GM10248 (cell line): ENCODE results near the gene GPR162.

Source experiments
- CTCF ChIA-PET: fragments of 300-600 bp; sonication (Branson Sonifier 250); formaldehyde crosslinking; extraction: SDS; loops from one replicate; lab custom pipeline; 2021; ENCODE audit warnings: antibody characterized with exemption; lab: Yijun Ruan, JAX
- POLR2A ChIA-PET: fragments of 350-650 bp; sonication (Branson Sonifier 250); formaldehyde crosslinking; extraction: SDS; loops from one replicate; lab custom pipeline; 2020; ENCODE audit warnings: antibody characterized with exemption; lab: Yijun Ruan, JAX
- DNase-seq: peaks from one replicate; pipeline ENCODE4 v3.0.0; 2012; ENCODE audit errors: extremely low spot score
- CTCF ChIP-seq: IDR thresholded peaks from 2 replicates; pipeline ENCODE4 v1.5.1; 2012; ENCODE audit warnings: mild to moderate bottlenecking, low read depth; ENCODE audit errors: extremely low read depth, missing control alignments, control extremely low read depth

The GPR162 gene

GRCh38 chr12:6821591-6822425 is at the start of gene GPR162:
TSS of gene GPR162 (plus strand) at chr12:6821821. CDS start at chr12:6823899, 2,078 bp downstream.
- no peak for DNase-seq
- CTCF ChIA-PET: interaction anchor here (0.7 to 7.6 kb wide), 10 partner anchors 9 to 89 kb away, joined by 3 to 42 read pairs (median 4); partner anchors contain the start of genes GNB3, MLF2 and PTMS
- no peak for TF ChIP-seq CTCF
- POLR2A ChIA-PET: no interaction called here

- POLR2A ChIA-PET: interaction anchor here (0.6 to 1.4 kb wide), 2 partner anchors 95 to 238 kb away, joined by 3 to 10 read pairs; partner anchors contain the start of gene TPI1
- DNase-seq: peak; percentile 67
- CTCF ChIA-PET: interaction anchor here (0.6 to 8.0 kb wide), 8 partner anchors 6 to 62 kb away, joined by 3 to 117 read pairs (median 3); partner anchors contain the start of gene MLF2
- no peak for TF ChIP-seq CTCF
Observed at GRCh38 chr12:6772331-6772695, 49.3 kb upstream of the GPR162 start, which contains the start of gene LAG3. TSS of gene LAG3 (plus strand) at chr12:6772520. CDS start at chr12:6772853, 333 bp downstream.

DNA sequence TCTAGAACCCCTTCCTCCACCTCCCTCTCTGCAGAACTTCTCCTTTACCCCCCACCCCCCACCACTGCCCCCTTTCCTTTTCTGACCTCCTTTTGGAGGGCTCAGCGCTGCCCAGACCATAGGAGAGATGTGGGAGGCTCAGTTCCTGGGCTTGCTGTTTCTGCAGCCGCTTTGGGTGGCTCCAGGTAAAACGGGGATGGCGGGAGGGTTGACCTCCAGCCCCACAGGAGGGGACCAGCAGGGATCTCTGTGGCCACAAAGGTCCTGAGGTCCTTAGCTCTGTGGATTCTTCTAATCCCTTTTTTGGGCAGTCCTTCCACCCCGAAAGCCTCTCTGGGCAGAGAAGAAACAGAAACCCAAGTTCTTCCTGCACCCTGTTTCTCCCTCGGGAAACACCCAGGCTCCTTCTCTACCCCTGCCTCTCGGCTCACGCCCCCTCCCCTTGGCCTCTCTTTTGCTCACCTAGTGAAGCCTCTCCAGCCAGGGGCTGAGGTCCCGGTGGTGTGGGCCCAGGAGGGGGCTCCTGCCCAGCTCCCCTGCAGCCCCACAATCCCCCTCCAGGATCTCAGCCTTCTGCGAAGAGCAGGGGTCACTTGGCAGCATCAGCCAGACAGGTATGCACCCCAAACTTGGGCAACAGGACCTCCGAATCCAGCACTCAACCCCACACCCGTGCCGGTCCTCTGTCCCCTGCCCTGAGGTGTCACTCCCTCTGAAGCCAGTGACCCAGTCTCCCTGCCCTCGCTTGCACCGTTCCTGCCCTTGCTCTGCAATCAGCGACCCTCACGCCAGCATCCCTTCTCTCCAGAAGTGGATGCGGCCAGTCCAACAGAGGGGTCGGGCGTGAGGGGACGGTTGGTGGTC is 48.7 kb upstream of the GPR162 start:
- TF ChIP-seq CTCF: no peak
- ChIA-PET POLR2A (no interaction called here), CTCF (interaction anchor here (0.6 to 3.6 kb wide), 4 partner anchors 10 to 61 kb away, joined by 3 to 33 read pairs (median 5); partner anchors contain the start of gene MLF2)
- peak; percentile 54 for DNase-seq

GRCh38 chr12:6773590-6774351 is 47.9 kb upstream of the GPR162 start:
- no peak for DNase-seq
- ChIA-PET CTCF (interaction anchor here (1.9 to 9.3 kb wide), 3 partner anchors 5 to 21 kb away, joined by 7 to 117 read pairs (median 64); partner anchors contain the start of genes LAG3, MLF2 and PTMS), POLR2A (no interaction called here)

DNA sequence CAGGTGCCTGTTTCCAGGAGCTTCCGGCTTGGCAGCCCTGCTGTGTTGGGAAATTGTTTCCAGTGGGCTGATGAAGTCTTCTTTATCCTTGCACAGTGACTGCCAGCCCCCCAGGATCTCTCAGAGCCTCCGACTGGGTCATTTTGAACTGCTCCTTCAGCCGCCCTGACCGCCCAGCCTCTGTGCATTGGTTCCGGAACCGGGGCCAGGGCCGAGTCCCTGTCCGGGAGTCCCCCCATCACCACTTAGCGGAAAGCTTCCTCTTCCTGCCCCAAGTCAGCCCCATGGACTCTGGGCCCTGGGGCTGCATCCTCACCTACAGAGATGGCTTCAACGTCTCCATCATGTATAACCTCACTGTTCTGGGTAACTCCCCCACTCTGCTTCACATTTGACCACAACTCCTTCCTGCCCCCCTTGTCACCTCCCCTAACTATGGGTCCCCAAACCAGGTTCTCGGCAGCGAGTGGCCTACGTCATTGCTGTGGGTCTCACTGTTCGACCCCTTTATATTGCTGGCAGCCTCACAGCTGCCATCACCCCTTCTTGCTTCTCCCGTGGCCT is 47.0 kb upstream of the GPR162 start:
- TF ChIP-seq CTCF: no peak
- no peak for DNase-seq
- POLR2A ChIA-PET: interaction anchor here (0.6 kb wide), 1 partner anchor 13 kb away, joined by 3 read pairs; no protein-coding TSS in a partner anchor
- CTCF ChIA-PET: interaction anchor here (0.9 to 9.3 kb wide), 4 partner anchors 6 to 22 kb away, joined by 3 to 117 read pairs (median 36); partner anchors contain the start of genes LAG3, MLF2 and PTMS

More at GRCh38 chr12:6773590-6774351, 47.9 kb upstream of the GPR162 start:
- no peak for TF ChIP-seq CTCF
